Measurements from ENCODE around the gene ABCC1. TPM values are rescaled to one million over a fixed set of nuclear protein-coding genes. Genes with fewer than 3 reads are reported as not detected.

The ABCC1 gene
- total RNA-seq, 4 donors from 2014 or later = 24.3 to 32.2 (median 25.7) TPM

- peaks cover 0 to 17% (median 0%) of the 10 kb centered on the region in 4 donors for H3K4me1 ChIP-seq
- H3K27ac ChIP-seq = peak overlapping the region in 3 of 4 donors; percentile 15 to 63 (median 39)
- no peak for DNase-seq (ENCODE audit: low spot score in 2 of 2)
- peaks cover 0 to 10% (median 2%) of the 10 kb centered on the region in 4 donors for H3K9me3 ChIP-seq
- no peak overlapping the region for H3K4me3 ChIP-seq
- no peak for TF ChIP-seq CTCF (IDR thresholded peaks at IDR 0.05)
- no peak for TF ChIP-seq POLR2A (IDR thresholded peaks at IDR 0.05)
- TF ChIP-seq EP300 (IDR thresholded peaks at IDR 0.05) = no peak
- no peaks in the 10 kb centered on the region for H3K27me3 ChIP-seq
- 73% methylated on average over 18 of the region's 18 CpGs for WGBS, 2 donors
- H3K36me3 ChIP-seq = peaks cover 0 to 89% (median 25%) of the 10 kb centered on the region in 3 donors
These were observed 137.4 kb downstream of the ABCC1 start for GRCh38 chr16:16086653-16087446.

- Histone ChIP-seq H3K36me3 (peaks cover 0 to 60% (median 15%) of the 10 kb centered on the region in 3 donors), H3K9me3 (no peaks in the 10 kb centered on the region), H3K4me3 (no peak overlapping the region), H3K4me1 (peaks cover 0 to 35% (median 3%) of the 10 kb centered on the region in 4 donors), H3K27me3 (no peaks in the 10 kb centered on the region), H3K27ac (no peak overlapping the region)
- no peak for TF ChIP-seq EP300 (IDR thresholded peaks at IDR 0.05)
- no peak for TF ChIP-seq CTCF (IDR thresholded peaks at IDR 0.05)
- no peak for TF ChIP-seq POLR2A (IDR thresholded peaks at IDR 0.05)
- DNase-seq (ENCODE audit: low spot score in 2 of 2) = no peak
- WGBS, 2 donors = 94 to 97% methylated on average over 19 of the region's 19 CpGs
These were observed 140.8 kb downstream of the ABCC1 start for GRCh38 chr16:16090238-16090637.

- Histone ChIP-seq H3K27ac (no peak overlapping the region), H3K4me1 (peaks cover 0 to 42% (median 11%) of the 10 kb centered on the region in 4 donors), H3K36me3 (peaks cover 0 to 42% (median 7%) of the 10 kb centered on the region in 3 donors), H3K27me3 (no peaks in the 10 kb centered on the region), H3K4me3 (no peak overlapping the region), H3K9me3 (no peaks in the 10 kb centered on the region)
- TF ChIP-seq CTCF (IDR thresholded peaks at IDR 0.05) (no peak), POLR2A (IDR thresholded peaks at IDR 0.05) (no peak), EP300 (IDR thresholded peaks at IDR 0.05) (no peak)
- no peak for DNase-seq (ENCODE audit: low spot score in 2 of 2)
- WGBS, 2 donors = 51 to 58% methylated on average over 9 of the region's 9 CpGs
These were observed 143.7 kb downstream of the ABCC1 start for GRCh38 chr16:16092925-16093627.

- no peak for TF ChIP-seq POLR2A (IDR thresholded peaks at IDR 0.05)
- TF ChIP-seq CTCF (IDR thresholded peaks at IDR 0.05) = no peak
- TF ChIP-seq EP300 (IDR thresholded peaks at IDR 0.05) = no peak
- DNase-seq (ENCODE audit: low spot score in 2 of 2) = no peak
- H3K4me3 ChIP-seq = no peak overlapping the region
- peaks cover 0 to 44% (median 7%) of the 10 kb centered on the region in 3 donors for H3K36me3 ChIP-seq
- no peaks in the 10 kb centered on the region for H3K27me3 ChIP-seq
- peaks cover 0 to 40% (median 11%) of the 10 kb centered on the region in 4 donors for H3K4me1 ChIP-seq
- H3K27ac ChIP-seq = peak overlapping the region in 1 of 4 donors; percentile 17
- 59 to 68% methylated on average over 11 of the region's 11 CpGs for WGBS, 2 donors
- no peaks in the 10 kb centered on the region for H3K9me3 ChIP-seq
These were observed 144.4 kb downstream of the ABCC1 start for GRCh38 chr16:16093628-16094332.
